GM23248 (cell line): ENCODE results near the gene FXR2.

Experiments
- EZH2 ChIP-seq: fragments of 200-600 bp; sonication (generic); IDR thresholded peaks from 2 replicates; pipeline ENCODE4 v1.6.1; 2018; ENCODE audit warnings: antibody characterized with exemption, mild to moderate bottlenecking; ENCODE audit not compliant: insufficient read depth, poor library complexity, severe bottlenecking
- EZH2phosphoT487 ChIP-seq: fragments of 200-600 bp; sonication (generic); IDR thresholded peaks from 2 replicates; pipeline ENCODE4 v1.6.1; 2018; ENCODE audit warnings: antibody characterized with exemption, moderate library complexity, mild to moderate bottlenecking, low read depth; ENCODE audit not compliant: insufficient read depth

DNA sequence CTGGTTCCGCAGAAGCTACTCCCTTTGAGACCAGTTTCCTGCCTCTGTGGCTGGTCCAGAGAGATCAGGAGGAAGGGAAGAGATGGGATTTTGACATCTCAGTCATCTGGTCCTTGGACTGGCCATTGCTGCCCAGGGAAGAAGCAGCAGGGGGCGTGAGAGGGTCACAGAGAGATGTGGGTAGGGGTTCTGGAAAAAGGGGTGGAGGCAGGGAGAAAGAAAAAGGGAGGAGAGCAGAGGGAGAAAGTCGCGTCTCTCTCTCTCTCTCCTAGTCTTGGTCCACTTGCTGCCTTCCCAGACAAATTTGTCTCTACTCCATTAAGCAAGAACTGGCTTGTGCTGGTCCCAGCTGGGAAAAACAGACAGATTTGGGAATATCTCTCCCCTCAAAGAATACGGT is 19.7 kb upstream of the FXR2 start:
- TF ChIP-seq EZH2phosphoT487: no peak
- no peak for TF ChIP-seq EZH2
